ENCODE measurements around the gene PSMD1.
A peak's percentile ranks its signal among the peaks of the same experiment; 100 is the strongest.

PSMD1 gene

GRCh38 chr2:231185050-231185725, 128.5 kb downstream of the PSMD1 start:
- ChIA-PET POLR2A (no interaction called here), CTCF (interaction anchor here (0.5 to 3.6 kb wide), 2 partner anchors 11 to 82 kb away, joined by 3 to 21 read pairs; no protein-coding TSS in a partner anchor)

GRCh38 chr2:231185886-231186285, 129.2 kb downstream of the PSMD1 start:
- TF ChIP-seq, protein P1, sequence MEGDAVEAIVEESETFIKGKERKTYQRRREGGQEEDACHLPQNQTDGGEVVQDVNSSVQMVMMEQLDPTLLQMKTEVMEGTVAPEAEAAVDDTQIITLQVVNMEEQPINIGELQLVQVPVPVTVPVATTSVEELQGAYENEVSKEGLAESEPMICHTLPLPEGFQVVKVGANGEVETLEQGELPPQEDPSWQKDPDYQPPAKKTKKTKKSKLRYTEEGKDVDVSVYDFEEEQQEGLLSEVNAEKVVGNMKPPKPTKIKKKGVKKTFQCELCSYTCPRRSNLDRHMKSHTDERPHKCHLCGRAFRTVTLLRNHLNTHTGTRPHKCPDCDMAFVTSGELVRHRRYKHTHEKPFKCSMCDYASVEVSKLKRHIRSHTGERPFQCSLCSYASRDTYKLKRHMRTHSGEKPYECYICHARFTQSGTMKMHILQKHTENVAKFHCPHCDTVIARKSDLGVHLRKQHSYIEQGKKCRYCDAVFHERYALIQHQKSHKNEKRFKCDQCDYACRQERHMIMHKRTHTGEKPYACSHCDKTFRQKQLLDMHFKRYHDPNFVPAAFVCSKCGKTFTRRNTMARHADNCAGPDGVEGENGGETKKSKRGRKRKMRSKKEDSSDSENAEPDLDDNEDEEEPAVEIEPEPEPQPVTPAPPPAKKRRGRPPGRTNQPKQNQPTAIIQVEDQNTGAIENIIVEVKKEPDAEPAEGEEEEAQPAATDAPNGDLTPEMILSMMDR (IDR thresholded peaks at IDR 0.05; ENCODE audit: insufficient read depth, low read length, missing control alignments): no peak
- CTCF ChIA-PET: interaction anchor here (0.5 to 3.6 kb wide), 2 partner anchors 11 to 82 kb away, joined by 3 to 21 read pairs; no protein-coding TSS in a partner anchor
- no peak overlapping the region for H3K4me3 ChIP-seq (ENCODE audit: low read depth, low read length)
- POLR2A ChIA-PET: no interaction called here
- no peak for DNase-seq (ENCODE audit: low read depth, low spot score)

More at GRCh38 chr2:231185050-231185725, 128.5 kb downstream of the PSMD1 start:
- H3K4me3 ChIP-seq (ENCODE audit: low read depth, low read length): no peak overlapping the region
- TF ChIP-seq, protein P1 (IDR thresholded peaks at IDR 0.05; ENCODE audit: insufficient read depth, low read length, missing control alignments): no peak
- no peak for DNase-seq (ENCODE audit: low read depth, low spot score)

- POLR2A ChIA-PET: no interaction called here
- no peak for DNase-seq (ENCODE audit: low read depth, low spot score)
- no peak overlapping the region for H3K4me3 ChIP-seq (ENCODE audit: low read depth, low read length)
- TF ChIP-seq, protein P1 (IDR thresholded peaks at IDR 0.05; ENCODE audit: insufficient read depth, low read length, missing control alignments): no peak
- CTCF ChIA-PET: interaction anchor here (3.6 kb wide), 1 partner anchor 83 kb away, joined by 21 read pairs; no protein-coding TSS in a partner anchor
These were observed 129.7 kb downstream of the PSMD1 start for GRCh38 chr2:231186325-231186724.

GRCh38 chr2:231187736-231188505, 131.3 kb downstream of the PSMD1 start:
- ChIA-PET CTCF (interaction anchor here (0.7 to 3.6 kb wide), 2 partner anchors 48 to 84 kb away, joined by 3 to 21 read pairs; no protein-coding TSS in a partner anchor), POLR2A (interaction anchor here (1.2 kb wide), 2 partner anchors 26 to 35 kb away, joined by 4 to 5 read pairs; no protein-coding TSS in a partner anchor)
- DNase-seq (ENCODE audit: low read depth, low spot score): peak; percentile 31
- TF ChIP-seq, protein P1 (IDR thresholded peaks at IDR 0.05; ENCODE audit: insufficient read depth, low read length, missing control alignments): no peak
- no peak overlapping the region for H3K4me3 ChIP-seq (ENCODE audit: low read depth, low read length)

- TF ChIP-seq, protein P1 (IDR thresholded peaks at IDR 0.05; ENCODE audit: insufficient read depth, low read length, missing control alignments): no peak
- H3K4me3 ChIP-seq (ENCODE audit: low read depth, low read length): no peak overlapping the region
- ChIA-PET POLR2A (no interaction called here), CTCF (interaction anchor here (1.0 to 13.5 kb wide), 3 partner anchors 60 to 87 kb away, joined by 3 to 336 read pairs (median 21); no protein-coding TSS in a partner anchor)
- DNase-seq (ENCODE audit: low read depth, low spot score): no peak
These were observed 132.0 kb downstream of the PSMD1 start for GRCh38 chr2:231188506-231189170.

All from AG04449 (cell line).